WTC11 (cell line): ENCODE measurements around the gene SSR1. TPM values are rescaled to one million over a fixed set of nuclear protein-coding genes. Genes with fewer than 3 reads are reported as not detected.

Experiments
- ATAC-seq: fragments of 200-7000 bp; cut with Tn5 transposase; 2 replicates; pipeline ENCODE4 v1.10.0; 2021; ENCODE audit warnings: mild to moderate bottlenecking, moderate library complexity
- CTCF ChIA-PET: fragments of 300-600 bp; sonication (Branson Sonifier 250); formaldehyde crosslinking; loops from one replicate; lab custom pipeline; 2021; ENCODE audit warnings: antibody characterized with exemption; lab: Charles Lee
- POLR2A ChIA-PET: fragments of 350-600 bp; sonication (Branson Sonifier 250); formaldehyde crosslinking; loops from one replicate; lab custom pipeline; 2021; ENCODE audit warnings: antibody characterized with exemption; lab: Charles Lee
- DNase-seq: peaks from one replicate; pipeline ENCODE4 v3.0.0; 2021; ENCODE audit warnings: low spot score
- H3K27ac Mint-ChIP-seq: 2 replicates; pipeline ENCODE4 v1.8.0; 2021; ENCODE audit warnings: mixed read lengths
- H3K27me3 Mint-ChIP-seq: 2 replicates; pipeline ENCODE4 v1.8.0; 2021; ENCODE audit warnings: low read depth, mild to moderate bottlenecking, moderate library complexity, mixed read lengths
- H3K36me3 Mint-ChIP-seq: 2 replicates; pipeline ENCODE4 v1.8.0; 2021; ENCODE audit warnings: mixed read lengths
- H3K4me1 Mint-ChIP-seq: 2 replicates; pipeline ENCODE4 v1.8.0; 2022; ENCODE audit warnings: mixed read lengths
- H3K4me3 Mint-ChIP-seq: 2 replicates; pipeline ENCODE4 v1.8.0; 2021; ENCODE audit warnings: mild to moderate bottlenecking, moderate library complexity, mixed read lengths
- H3K9me3 Mint-ChIP-seq: 2 replicates; pipeline ENCODE4 v1.8.0; 2021; ENCODE audit warnings: mixed read lengths
- AFF4 ChIP-seq: sonication (generic); formaldehyde crosslinking; IDR thresholded peaks from 2 replicates; pipeline ENCODE4 v1.8.1; 2023; ENCODE audit warnings: mild to moderate bottlenecking, missing genetic modification reagents, borderline replicate concordance
- AR ChIP-seq: fragments of 250-450 bp; sonication (Bioruptor Pico); IDR thresholded peaks from 2 replicates; pipeline ENCODE4 v1.9.0; 2021; ENCODE audit warnings: mild to moderate bottlenecking
- ATF1 ChIP-seq: sonication (generic); formaldehyde crosslinking; IDR thresholded peaks from 2 replicates; pipeline ENCODE4 v1.8.1; 2023; ENCODE audit warnings: mild to moderate bottlenecking, moderate library complexity, missing genetic modification reagents
- CBFB ChIP-seq: sonication (generic); formaldehyde crosslinking; IDR thresholded peaks from 2 replicates; pipeline ENCODE4 v1.8.1; 2022; ENCODE audit warnings: mild to moderate bottlenecking, low read depth, missing genetic modification reagents
- CREB1 ChIP-seq: sonication (generic); formaldehyde crosslinking; IDR thresholded peaks from 2 replicates; pipeline ENCODE4 v1.8.0; 2023; ENCODE audit warnings: mild to moderate bottlenecking, missing genetic modification reagents
- CREM ChIP-seq: sonication (generic); formaldehyde crosslinking; IDR thresholded peaks from 2 replicates; pipeline ENCODE4 v1.8.1; 2022; ENCODE audit warnings: mild to moderate bottlenecking, missing genetic modification reagents, moderate library complexity
- E2F1 ChIP-seq: sonication (generic); formaldehyde crosslinking; IDR thresholded peaks from 2 replicates; pipeline ENCODE4 v1.8.0; 2022; ENCODE audit warnings: mild to moderate bottlenecking, missing genetic modification reagents
- FOXP4 ChIP-seq: sonication (generic); formaldehyde crosslinking; IDR thresholded peaks from 2 replicates; pipeline ENCODE4 v1.8.0; 2022; ENCODE audit warnings: mild to moderate bottlenecking, missing genetic modification reagents
- IRF2 ChIP-seq: sonication (generic); formaldehyde crosslinking; IDR thresholded peaks from 2 replicates; pipeline ENCODE4 v1.8.0; 2022; ENCODE audit warnings: low read depth, missing genetic modification reagents, borderline replicate concordance
- KAT7 ChIP-seq: sonication (generic); formaldehyde crosslinking; IDR thresholded peaks from 2 replicates; pipeline ENCODE4 v1.8.1; 2023; ENCODE audit warnings: missing genetic modification reagents, mild to moderate bottlenecking, borderline replicate concordance
- NFATC4 ChIP-seq: fragments of 250-450 bp; sonication (Bioruptor Pico); IDR thresholded peaks from 2 replicates; pipeline ENCODE4 v1.9.0; 2021; ENCODE audit warnings: mild to moderate bottlenecking
- NFYB ChIP-seq: sonication (generic); formaldehyde crosslinking; conservative IDR thresholded peaks from 2 replicates; pipeline ENCODE4 v1.8.0; 2022; ENCODE audit warnings: low read depth, missing genetic modification reagents
- NR3C1 ChIP-seq: sonication (generic); formaldehyde crosslinking; conservative IDR thresholded peaks from 2 replicates; pipeline ENCODE4 v1.8.1; 2023; ENCODE audit warnings: low read depth, mild to moderate bottlenecking, missing genetic modification reagents
- PRDM15 ChIP-seq: sonication (generic); formaldehyde crosslinking; IDR thresholded peaks from 2 replicates; pipeline ENCODE4 v1.8.0; 2022; ENCODE audit warnings: missing genetic modification reagents
- PRRX2 ChIP-seq: fragments of 250-450 bp; sonication (Bioruptor Pico); IDR thresholded peaks from 2 replicates; pipeline ENCODE4 v1.8.0; 2021; ENCODE audit warnings: mild to moderate bottlenecking
- RELA ChIP-seq: sonication (generic); formaldehyde crosslinking; IDR thresholded peaks from 2 replicates; pipeline ENCODE4 v1.8.1; 2022; ENCODE audit warnings: missing genetic modification reagents, mild to moderate bottlenecking, borderline replicate concordance
- TCF7 ChIP-seq: sonication (generic); formaldehyde crosslinking; IDR thresholded peaks from 2 replicates; pipeline ENCODE4 v1.8.0; 2022; ENCODE audit warnings: mild to moderate bottlenecking, low read depth, missing genetic modification reagents, moderate library complexity
- TP53 ChIP-seq: sonication (generic); formaldehyde crosslinking; IDR thresholded peaks from 2 replicates; pipeline ENCODE4 v1.8.1; 2023; ENCODE audit warnings: mild to moderate bottlenecking, missing genetic modification reagents
- ZNF423 ChIP-seq: fragments of 250-450 bp; sonication (Bioruptor Pico); IDR thresholded peaks from 2 replicates; pipeline ENCODE4 v2.1.2; 2022; ENCODE audit warnings: mild to moderate bottlenecking, moderate library complexity
- total RNA-seq: library from RNA; stranded (reverse); gene quantifications from 3 replicates; pipeline ENCODE4 v1.2.3, GENCODE V29; 2021

Gene SSR1
- total RNA-seq, 1 experiment from 2014 or later, result 96.7 TPM

GRCh38 chr6:7249391-7249790, 63.6 kb downstream of the SSR1 start:
- DNase-seq (no peak), ATAC-seq (no peak)
- Mint-ChIP-seq H3K27me3 (no peaks in the 10 kb centered on the region), H3K4me1 (no peaks in the 10 kb centered on the region), H3K36me3 (peaks cover 21% of the 10 kb centered on the region; the same call in 1 of the 2 replicates), H3K9me3 (peaks cover 2% of the 10 kb centered on the region), H3K4me3 (no peak overlapping the region), H3K27ac (no peak overlapping the region)
- ChIA-PET CTCF (interaction anchor here (1.3 kb wide), 1 partner anchor 570 kb away, joined by 3 read pairs; no protein-coding TSS in a partner anchor), POLR2A (no interaction called here)
- TF ChIP-seq PRRX2 (CRISPR knock-in tag) (no peak), ZNF423 (no peak), CBFB (CRISPR knock-in tag) (no peak), ATF1 (no peak), AR (no peak), CREB1 (CRISPR knock-in tag) (no peak), NFYB (no peak), AFF4 (CRISPR knock-in tag) (no peak), RELA (CRISPR knock-in tag) (no peak)

GRCh38 chr6:7247828-7248227, 65.2 kb downstream of the SSR1 start:
- ATAC-seq (no peak), DNase-seq (no peak)
- CTCF ChIA-PET, result interaction anchor here (1.5 kb wide), 1 partner anchor 459 kb away, joined by 4 read pairs; no protein-coding TSS in a partner anchor
- Mint-ChIP-seq H3K27ac (no peak overlapping the region), H3K27me3 (no peaks in the 10 kb centered on the region), H3K4me1 (peaks cover 9% of the 10 kb centered on the region), H3K4me3 (no peak overlapping the region), H3K36me3 (peaks cover 21% of the 10 kb centered on the region; the same call in 1 of the 2 replicates), H3K9me3 (no peaks in the 10 kb centered on the region)
- POLR2A ChIA-PET, result no interaction called here
- TF ChIP-seq TCF7 (CRISPR knock-in tag) (no peak), KAT7 (CRISPR knock-in tag) (no peak), ZNF423 (no peak), CREM (CRISPR knock-in tag) (no peak), NFATC4 (CRISPR knock-in tag) (no peak), FOXP4 (CRISPR knock-in tag) (no peak), PRDM15 (CRISPR knock-in tag) (no peak), E2F1 (CRISPR knock-in tag) (no peak), CBFB (CRISPR knock-in tag) (no peak), IRF2 (CRISPR knock-in tag) (no peak), NR3C1 (no peak), TP53 (no peak)
